Fibroblast of mammary gland (primary cell): ENCODE measurements around the gene FGGY.
"Not testable (repeated sequence)": the region's sequence is repeated elsewhere in the genome, so short reads cannot be mapped to it uniquely, and the experiment has no call there.

Experiments used
- DNase-seq: peaks from one replicate; pipeline ENCODE4 v3.0.0-alpha.2; 2010; ENCODE audit warnings: low read depth
- H3K4me3 ChIP-seq: 2 replicates; pipeline ENCODE4 v1.5.1; 2011; ENCODE audit warnings: low read depth, mild to moderate bottlenecking, low read length, moderate library complexity; ENCODE audit not compliant: control insufficient read depth
- CTCF ChIP-seq: conservative IDR thresholded peaks from 2 replicates; pipeline ENCODE4 v1.5.1; 2011; ENCODE audit warnings: low read depth, low read length, inconsistent platforms; ENCODE audit not compliant: control insufficient read depth, insufficient read depth

Gene FGGY

DNA sequence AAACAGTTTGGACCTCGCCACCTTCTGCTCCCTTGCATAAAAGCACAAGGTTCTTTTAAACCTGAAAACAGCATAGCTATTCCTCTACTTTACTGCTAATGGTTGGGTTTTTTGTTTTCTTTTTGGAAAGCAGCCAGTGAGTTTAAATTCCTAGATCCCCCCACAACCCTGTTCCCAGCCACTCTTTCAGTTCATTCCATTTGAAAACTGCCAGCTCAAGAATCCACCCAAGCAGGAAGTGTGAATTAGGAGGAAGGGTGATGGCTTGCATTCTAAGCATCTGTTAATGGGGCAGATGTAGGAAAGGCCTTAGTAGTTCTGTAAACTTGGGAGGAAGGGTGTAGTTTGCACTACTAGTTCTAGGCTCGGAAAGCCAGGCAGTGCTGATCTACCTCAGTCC lies 344.9 kb downstream of the FGGY start:
- H3K4me3 ChIP-seq, result no peak overlapping the region
- no peak for TF ChIP-seq CTCF
- no peak for DNase-seq

DNA sequence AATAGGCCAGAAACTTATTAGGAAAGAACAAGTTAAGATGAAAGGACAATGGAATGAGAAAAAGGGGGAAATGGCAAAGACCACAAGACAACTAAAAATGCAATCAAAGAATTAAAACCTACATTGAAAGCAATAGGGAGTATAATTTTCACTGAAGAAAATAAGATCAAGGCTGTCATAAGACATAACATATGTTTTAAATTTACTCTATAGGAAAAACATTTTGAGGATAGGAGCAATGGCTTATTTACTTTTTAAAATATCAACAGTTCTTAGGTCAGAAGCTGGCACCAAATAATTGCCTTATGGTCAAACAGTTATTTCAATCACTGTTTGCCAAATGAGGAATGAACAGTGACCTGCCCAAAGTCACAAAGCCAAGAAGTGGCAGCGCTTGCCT lies 346.6 kb downstream of the FGGY start:
- DNase-seq, result no peak
- TF ChIP-seq CTCF, result no peak
- H3K4me3 ChIP-seq, result no peak overlapping the region

DNA sequence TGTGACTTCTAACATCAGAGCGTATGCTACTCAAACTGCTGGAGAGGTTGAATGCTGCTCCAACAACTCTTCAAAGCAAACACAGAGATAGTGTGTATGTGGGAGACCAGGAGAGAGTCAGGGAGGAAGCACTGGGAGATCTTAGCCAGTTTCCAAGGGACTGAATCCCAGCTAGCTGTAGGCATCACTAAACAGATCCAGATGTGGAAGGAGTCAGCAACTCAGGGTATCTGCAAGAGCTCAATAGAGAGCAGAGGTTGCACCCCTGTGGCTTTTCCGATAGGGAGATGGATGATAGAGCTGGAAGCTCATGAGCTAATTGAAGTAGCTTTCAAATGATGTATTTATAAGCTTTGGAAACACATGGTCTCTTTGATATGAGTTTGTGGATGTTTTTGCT lies 349.0 kb downstream of the FGGY start:
- DNase-seq, result peak; percentile 92
- TF ChIP-seq CTCF, result no peak
- no peak overlapping the region for H3K4me3 ChIP-seq

GRCh38 chr1:59653142-59653958 lies 356.5 kb downstream of the FGGY start:
- not testable (repeated sequence) for DNase-seq, H3K4me3 ChIP-seq

DNA sequence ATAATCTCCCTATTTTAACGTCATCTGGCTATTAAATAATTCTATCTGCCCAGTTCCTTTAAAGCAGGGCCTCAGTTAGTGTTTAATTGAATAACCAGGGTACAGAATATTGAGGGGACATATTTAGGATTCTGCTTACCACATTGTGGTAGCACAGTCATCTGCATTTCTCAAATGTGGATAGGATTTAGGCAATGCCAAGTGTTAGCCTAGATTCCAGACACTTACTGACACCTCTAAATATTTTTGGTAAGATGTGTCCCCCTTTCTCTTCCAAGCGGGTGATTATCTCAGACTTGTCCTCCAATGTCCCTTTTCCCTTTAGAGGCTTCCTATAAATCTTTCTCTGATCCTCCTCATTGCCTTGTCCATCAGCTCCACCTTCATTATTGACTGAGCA lies 357.1 kb downstream of the FGGY start:
- no peak for DNase-seq
- no peak for TF ChIP-seq CTCF
- H3K4me3 ChIP-seq, result no peak overlapping the region

- no peak for TF ChIP-seq CTCF
- DNase-seq, result no peak
- H3K4me3 ChIP-seq, result no peak overlapping the region
Measured at GRCh38 chr1:59657873-59658465, 361.1 kb downstream of the FGGY start.

DNA sequence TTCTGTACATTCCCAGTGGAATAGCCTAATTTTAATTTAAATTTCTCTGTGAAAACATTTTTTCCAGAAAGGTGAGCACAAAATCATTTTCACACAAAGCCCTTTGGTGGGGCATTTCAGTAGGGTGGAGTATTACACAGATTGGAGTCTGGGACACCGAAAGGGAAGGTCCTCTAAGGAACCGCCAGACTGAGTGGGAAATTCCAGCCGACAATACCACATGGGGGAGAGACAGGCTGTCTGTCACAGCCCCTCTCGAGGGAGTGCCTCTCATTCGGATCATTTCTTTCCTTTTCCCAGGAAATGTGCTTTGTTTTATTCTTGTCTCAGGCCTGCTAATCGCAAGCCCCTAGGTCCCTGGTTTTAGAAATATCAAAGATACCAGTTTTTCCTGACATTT lies 367.3 kb downstream of the FGGY start:
- no peak overlapping the region for H3K4me3 ChIP-seq
- no peak for TF ChIP-seq CTCF
- DNase-seq, result no peak
